Fibroblast of skin of left quadriceps (primary cell): ENCODE data around the gene SLC39A11.

ENCODE experiments used
- DNase-seq, 2 experiments: peaks; one replicate each; pipeline ENCODE4 v3.0.0-alpha.2; 2013; ENCODE audit warnings: low read depth in 2 of 2

SLC39A11 gene

DNA sequence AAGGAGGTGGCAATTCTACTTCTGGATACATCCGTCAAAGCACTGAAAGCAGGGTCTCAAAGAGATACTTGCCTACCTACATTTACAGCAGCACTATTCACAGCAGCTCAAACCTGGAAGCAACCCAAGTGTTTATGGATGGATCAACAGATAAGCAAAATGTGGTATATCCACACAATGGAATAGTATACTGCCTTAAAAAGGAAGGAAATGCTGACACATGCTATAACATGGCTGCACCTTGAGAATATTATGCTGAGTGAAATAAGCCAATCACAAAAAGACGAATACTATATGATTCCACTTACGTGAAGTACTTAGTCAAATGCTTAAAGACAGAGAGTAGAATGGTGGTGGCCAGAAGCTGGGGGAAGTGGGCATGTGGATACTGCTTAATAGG, 336.2 kb downstream of the SLC39A11 start:
- no peak for DNase-seq

DNA sequence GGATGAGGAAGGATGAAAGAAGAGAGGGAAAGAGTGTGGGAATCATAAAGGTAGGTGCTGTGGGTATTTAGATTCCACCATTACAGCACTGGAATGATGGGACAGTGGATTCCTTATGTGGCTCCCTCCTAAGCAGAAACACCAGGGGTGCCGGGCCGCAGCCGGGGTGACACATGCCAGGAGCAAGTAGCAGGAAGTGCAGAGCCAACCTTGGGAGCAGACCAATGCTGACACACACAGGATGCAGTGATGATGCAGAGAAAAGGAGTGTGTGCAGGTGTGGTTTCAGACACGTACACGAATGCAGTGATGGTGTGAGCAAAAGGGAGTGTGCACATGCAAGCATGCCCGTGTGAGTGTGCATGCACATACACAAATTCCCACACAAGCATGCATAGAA, 338.0 kb downstream of the SLC39A11 start:
- no peak for DNase-seq

DNA sequence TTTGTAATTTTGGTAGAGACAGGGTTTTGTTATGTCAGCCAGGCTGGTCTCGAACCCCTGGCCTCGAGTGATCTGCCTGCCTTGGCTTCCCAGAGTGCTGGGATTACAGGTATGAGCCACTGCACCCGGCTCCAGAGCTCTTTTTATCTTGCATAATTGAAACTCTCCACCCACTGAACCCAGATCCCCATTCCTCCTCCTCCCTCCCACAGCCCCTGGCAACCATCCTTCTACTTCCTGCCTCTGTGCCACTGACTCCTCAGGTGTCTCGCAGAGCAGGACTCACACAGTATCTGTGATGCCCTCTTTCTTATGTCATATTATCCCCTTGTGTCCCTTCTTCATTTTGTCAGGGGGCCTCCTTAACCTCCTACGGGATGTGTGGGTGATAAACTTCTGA, 340.7 kb downstream of the SLC39A11 start:
- DNase-seq, result no peak

- DNase-seq, result no peak
Observed at GRCh38 chr17:72749119-72749572, 343.3 kb downstream of the SLC39A11 start.

DNA sequence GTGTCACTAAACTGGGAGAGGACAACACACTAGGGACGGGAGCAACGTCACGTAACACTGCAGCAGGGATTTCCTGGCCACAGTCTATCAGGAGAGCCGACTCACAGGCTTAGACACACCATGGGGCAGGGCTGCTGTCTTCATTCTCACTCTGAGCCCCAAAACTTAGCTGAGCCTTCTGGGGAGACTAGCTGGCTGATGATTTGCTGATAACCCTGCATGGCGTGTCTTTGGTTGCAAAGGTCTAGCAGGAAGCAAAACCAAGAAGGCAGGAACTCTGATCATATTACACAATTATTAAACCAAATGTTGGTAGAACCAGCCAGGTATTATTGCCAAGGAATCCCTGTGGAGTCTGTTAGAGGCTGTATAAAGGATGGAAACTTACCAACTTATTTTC, 345.0 kb downstream of the SLC39A11 start:
- DNase-seq, result no peak

- no peak for DNase-seq
Observed at GRCh38 chr17:72745241-72745640, 347.2 kb downstream of the SLC39A11 start.

DNA sequence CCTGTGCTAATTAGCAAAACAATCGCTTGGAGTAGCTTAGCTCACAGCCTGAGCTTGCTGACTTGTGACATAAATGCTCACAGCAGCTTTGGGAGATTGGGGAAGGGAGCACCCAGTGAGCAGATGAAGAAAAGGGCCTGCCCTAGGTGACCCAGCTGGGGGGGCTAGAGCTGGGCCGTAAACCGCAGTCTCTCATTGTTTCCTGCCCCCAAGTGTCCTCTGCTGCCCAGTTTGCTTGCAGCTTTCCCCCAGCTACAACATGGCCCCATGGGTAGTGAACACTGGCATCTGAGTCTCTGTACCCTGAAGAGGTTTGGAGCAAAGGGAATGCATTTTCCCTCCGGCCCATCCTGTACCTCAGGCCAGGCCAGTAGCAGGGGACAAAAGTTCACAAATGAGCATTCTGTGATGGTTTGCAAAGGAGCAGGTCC, 349.4 kb downstream of the SLC39A11 start:
- DNase-seq, result no peak

- no peak for DNase-seq
Observed at GRCh38 chr17:72737151-72737690, 355.3 kb downstream of the SLC39A11 start.

- no peak for DNase-seq
Observed at GRCh38 chr17:72735592-72735991, 356.9 kb downstream of the SLC39A11 start.

DNA sequence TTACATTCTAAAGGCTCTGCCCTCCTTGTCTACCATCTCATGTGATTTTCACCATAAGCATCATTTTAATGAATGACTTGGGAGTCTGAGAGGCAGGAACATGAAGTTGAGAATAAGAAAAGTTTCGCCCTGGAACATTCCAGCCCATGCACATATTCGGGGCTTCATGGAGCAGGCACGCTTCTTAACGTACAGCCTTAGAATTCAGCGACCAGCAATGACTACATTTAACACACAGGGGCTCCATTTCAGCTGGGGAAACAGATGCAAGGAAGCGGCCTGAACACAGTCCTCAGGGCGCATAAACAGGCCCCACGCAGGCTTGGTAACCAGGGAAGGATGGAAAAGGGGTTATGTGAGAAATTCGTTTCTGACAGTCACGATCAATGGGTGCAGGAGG, 357.4 kb downstream of the SLC39A11 start:
- DNase-seq, result no peak

- no peak for DNase-seq
Observed at GRCh38 chr17:72734613-72735012, 357.9 kb downstream of the SLC39A11 start.

- DNase-seq, result no peak
Observed at GRCh38 chr17:72733619-72734282, 358.7 kb downstream of the SLC39A11 start.

GRCh38 chr17:72732893-72733618, 359.4 kb downstream of the SLC39A11 start:
- DNase-seq, result no peak

- no peak for DNase-seq
Observed at GRCh38 chr17:72730077-72730476, 362.4 kb downstream of the SLC39A11 start.

DNA sequence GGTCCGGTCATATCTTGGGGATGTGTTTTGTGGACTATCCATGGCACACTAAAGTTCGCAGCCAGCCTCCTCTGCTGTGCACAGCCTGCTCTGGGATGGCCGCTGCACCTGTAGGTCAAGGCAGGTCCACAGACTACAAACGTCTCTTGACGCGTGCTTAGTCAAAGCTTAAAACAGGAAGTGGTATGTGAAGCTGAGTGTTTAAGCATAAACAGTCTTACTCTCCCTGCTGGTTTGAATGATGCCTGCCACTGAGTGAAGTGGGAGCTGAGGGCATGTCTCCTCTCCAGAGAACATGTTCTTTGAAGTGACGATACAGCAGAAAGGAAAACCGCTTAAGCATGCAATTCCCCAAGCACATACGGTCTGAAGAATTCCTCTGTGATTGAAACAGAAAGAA, 365.6 kb downstream of the SLC39A11 start:
- no peak for DNase-seq

DNA sequence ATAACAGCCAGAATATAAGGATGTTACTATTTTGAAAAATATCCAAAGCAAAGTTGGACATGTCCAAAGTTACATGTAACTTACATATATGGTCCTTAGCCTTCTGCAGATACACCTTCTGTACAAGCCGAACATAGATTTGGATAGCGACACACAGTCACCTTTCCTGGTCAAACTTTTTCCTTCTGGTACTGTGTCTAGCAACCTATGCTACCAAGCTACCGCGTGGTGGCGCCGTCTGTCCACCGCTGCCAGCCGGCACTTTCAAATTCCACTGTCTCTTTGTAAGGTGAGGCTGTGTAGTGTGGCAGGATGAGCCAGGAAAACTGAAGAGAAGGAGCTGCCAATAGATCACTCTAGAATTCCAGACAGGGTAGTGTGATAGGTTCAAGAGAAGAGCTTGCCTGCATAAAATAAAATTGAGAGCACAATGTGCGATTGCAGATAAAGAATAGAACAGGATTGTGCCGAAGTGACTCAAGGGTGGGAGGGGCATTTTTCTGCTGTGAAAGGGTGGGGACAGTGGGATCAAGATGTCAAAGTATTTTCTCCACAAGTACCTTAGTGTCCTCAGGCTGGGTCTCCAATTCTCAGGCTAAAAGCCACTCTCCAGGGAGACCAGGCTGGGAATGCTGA, 366.9 kb downstream of the SLC39A11 start:
- no peak for DNase-seq

DNA sequence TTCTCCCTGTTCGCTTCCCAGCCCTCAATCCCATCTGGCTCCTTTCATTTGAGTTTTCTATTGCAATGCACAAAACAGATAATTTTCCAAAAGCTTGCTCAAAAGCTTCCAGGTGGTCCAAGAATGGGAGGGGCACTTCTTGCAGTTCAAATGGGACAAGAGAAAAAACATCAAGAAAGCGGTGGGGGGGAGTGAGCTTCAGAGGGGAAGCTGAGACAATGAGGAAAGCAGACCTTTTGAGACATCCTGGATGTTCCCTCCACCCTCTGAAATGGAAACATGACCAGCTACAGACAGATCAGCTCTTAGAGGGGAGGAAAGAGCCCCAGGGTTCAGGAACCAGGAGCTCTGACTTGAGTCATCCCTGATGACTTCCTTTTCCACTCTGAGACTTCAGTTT, 368.2 kb downstream of the SLC39A11 start:
- DNase-seq, result no peak

GRCh38 chr17:72723711-72724110, 368.8 kb downstream of the SLC39A11 start:
- DNase-seq, result no peak

DNA sequence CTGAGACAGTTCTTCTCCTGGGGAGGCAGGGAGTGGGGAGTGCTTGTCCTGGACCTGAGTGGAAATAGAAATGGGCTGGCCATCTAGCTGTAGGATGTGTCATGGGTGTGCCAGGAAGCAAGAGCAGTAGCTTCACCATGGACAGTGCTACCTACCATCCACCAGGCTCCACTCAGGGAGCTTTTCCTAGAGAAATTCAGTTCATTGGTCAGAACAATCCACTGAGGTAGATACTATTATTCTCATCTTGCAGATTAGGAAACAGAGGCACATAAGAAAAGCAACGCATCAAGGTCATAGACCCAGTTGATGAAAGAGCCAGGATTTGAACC, 372.0 kb downstream of the SLC39A11 start:
- DNase-seq, result no peak

DNA sequence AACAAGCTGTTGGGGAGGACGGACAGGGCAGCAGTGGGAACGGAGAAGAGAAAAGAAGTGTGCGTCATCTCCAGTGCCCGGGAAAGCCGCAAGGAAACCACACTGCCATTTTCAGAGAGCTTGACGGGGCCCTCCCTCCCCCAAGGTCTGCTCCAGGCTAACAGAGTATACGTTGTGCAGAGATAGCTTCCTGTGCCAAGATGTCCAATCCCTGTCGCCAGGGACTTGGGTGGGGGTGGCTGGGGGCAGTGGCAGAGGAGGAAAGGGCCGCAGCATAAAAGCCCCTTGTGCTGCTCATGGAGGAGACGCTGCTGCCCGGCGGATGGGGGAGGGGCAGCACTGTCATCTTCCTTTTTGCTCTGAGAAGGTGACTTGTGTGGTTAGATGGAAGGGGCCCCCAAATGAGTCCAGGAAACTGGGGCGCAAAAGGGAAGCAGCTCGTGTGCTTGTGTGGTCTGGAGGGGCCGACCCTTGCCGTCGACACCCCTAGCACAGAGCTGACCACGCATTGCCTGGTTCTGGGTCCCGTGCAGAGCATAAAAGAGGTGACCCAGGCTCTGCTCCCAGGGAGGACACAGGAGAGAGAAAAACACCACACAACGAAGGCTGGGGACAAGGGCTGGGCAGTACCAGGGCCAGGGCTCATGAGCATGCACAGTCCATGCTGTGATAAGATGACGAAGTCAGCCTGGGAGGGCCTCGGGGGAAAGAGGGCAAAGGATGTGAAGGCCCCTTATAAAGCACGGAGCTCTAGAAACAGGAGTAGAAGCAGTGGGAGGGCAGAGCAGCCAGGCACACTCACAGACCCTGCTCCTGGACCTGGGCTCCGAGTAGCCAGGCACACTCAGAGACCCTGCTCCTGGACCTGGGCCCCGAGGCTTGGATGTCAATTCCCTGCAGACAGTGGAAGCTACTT, 372.7 kb downstream of the SLC39A11 start:
- no peak for DNase-seq

DNA sequence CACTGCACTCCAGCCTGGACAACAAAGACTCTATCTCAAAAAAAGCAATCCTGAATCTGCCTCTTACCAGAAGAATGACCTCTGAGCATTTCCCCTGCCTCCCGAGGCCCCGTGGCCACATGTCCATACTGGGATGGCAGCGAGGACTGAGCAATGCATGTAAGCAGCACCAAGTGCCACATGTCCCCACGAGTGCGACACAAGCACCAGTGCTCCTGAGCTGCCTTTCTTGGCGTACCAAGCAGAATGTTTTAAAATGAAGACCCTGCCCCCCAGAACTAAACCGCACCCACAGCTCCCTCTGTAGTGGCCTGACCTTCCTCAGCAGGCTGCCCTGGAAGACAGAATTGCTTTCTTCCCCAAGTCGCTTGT, 373.3 kb downstream of the SLC39A11 start:
- no peak for DNase-seq

- DNase-seq, result no peak
Observed at GRCh38 chr17:72717676-72718075, 374.8 kb downstream of the SLC39A11 start.
